Stimulated activated CD8-positive, alpha-beta memory T cell treated with anti-CD3 and anti-CD28 coated beads, Interleukin-7, amount 100 ng/mL, for 1 hour (primary cell): ENCODE measurements around the gene ZDHHC18.

Experiments
- DNase-seq, 2 donors: peaks; one replicate each; pipeline ENCODE4 v3.0.0-alpha.2; 2020; ENCODE audit warnings: low read depth in 2 of 2

Gene ZDHHC18

DNA sequence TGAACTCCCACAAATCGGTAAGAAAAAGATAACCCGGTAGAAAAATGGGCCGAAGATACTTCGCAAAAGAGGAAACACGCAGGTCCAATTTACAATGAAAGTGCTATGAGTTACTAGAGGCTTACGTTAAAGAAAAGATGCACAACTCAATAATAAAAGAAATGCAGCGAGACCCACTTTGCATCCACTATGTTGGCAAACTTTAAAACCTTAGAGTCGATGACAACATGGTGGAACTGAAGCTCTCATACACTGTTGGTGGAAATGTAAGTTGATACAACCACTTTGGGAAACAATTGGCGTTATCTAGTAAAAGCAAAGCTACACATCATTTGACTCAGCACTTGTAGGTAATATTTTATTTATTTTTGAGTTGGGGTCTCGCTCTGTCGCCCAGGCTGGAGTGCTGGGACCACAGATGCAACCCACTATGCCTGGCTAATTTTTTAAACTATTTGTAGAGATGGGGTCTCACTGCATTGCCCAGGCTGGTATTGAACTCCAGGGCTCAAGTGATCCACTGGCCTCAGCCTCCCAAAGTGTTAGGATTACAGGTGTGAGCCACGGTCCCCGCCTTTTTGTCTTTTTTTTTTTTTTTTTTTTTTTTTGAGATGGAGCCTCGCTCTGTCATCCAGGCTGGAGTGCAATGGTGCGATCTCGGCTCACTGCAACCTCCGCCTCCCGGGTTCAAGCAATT is 74.5 kb downstream of the ZDHHC18 start:
- DNase-seq: no peak
